ENCODE results near the gene DNAJB13. TPM values are rescaled to one million over a fixed set of nuclear protein-coding genes. Genes with fewer than 3 reads are reported as not detected.

Gene DNAJB13
- polyA plus RNA-seq, 1 donor from 2014 or later: not detected

DNA sequence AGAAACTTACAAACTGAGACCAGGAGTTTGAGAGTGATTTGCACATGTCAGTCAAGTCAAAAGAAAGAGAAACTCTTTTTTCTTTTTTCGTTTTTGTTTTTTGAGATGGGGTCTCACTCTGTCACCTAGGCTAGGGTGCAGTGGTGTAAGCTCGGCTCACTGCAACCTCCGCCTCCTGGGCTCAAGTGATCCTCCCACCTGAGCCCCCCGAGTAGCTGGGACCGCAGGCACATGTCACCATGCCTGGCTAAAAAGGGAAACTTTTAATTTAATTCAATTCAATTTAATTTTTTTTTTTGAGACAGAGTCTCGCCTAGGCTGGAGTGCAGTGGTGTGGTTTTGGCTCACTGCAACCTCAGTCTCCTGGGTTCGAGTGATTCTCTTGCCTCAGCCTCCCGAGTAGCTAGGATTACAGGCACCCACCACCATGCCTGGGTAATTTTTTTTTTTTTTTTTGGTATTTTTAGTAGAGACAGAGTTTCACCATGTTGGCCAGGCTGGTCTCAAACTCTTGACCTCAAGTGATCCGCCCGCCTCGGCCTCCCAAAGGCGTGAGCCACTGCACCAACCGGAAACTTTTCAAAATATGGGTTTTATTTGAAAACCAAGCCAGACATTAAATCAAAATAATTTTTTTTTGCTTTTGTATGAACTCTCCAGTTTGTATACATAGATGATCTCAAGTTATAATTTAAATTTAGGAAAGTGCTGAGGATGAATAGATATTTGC is 48.2 kb downstream of the DNAJB13 start (continued):
- TF ChIP-seq, protein P1, sequence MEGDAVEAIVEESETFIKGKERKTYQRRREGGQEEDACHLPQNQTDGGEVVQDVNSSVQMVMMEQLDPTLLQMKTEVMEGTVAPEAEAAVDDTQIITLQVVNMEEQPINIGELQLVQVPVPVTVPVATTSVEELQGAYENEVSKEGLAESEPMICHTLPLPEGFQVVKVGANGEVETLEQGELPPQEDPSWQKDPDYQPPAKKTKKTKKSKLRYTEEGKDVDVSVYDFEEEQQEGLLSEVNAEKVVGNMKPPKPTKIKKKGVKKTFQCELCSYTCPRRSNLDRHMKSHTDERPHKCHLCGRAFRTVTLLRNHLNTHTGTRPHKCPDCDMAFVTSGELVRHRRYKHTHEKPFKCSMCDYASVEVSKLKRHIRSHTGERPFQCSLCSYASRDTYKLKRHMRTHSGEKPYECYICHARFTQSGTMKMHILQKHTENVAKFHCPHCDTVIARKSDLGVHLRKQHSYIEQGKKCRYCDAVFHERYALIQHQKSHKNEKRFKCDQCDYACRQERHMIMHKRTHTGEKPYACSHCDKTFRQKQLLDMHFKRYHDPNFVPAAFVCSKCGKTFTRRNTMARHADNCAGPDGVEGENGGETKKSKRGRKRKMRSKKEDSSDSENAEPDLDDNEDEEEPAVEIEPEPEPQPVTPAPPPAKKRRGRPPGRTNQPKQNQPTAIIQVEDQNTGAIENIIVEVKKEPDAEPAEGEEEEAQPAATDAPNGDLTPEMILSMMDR (IDR thresholded peaks at IDR 0.05; ENCODE audit: poor library complexity, severe bottlenecking): no peak

DNA sequence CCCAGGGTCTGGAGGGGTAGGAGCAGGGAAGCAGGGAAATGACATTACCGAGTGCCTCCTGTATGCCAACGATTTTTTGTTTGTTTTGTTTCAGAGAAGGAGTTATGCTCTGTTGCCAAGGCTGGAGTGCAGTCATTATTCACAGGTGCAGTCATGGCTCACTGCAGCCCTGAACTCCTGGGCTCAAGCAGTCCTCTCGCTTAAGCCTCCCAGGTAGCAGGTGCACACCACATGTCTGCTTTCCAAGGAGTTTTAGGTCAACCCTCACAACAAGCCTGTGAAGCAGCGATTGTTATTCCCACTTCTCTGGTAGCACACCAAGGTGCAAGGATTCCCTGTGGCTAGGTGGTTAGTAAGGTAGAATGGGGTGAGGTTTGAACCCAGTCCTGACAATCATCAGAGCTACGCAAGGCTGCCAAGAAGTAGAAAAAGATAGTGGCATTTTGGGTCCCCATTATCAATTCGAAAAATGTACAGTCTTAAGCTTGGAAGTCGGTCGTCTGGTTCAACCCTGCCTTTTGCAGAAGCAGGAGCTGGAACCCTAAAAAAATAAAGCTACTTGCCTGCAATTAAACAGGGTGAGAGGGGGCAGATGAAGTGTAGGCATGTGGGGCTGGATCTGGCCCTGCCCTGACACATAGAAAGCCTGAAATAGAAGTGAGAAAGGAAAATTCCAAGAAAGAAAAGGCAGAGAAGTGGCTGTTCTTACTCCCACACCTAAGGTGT is 48.9 kb downstream of the DNAJB13 start:
- H3F3A ChIP-seq (ENCODE audit: insufficient read depth, low read length, poor library complexity, severe bottlenecking): no peaks in the 10 kb centered on the region
- no peaks in the 10 kb centered on the region for H4K20me1 ChIP-seq (ENCODE audit: insufficient read depth)
- H3K79me2 ChIP-seq (replicated peaks; ENCODE audit: insufficient read depth, low read length): no peaks in the 10 kb centered on the region
- no peak overlapping the region for H3K9ac ChIP-seq (ENCODE audit: low read length)
- TF ChIP-seq, protein P2, sequence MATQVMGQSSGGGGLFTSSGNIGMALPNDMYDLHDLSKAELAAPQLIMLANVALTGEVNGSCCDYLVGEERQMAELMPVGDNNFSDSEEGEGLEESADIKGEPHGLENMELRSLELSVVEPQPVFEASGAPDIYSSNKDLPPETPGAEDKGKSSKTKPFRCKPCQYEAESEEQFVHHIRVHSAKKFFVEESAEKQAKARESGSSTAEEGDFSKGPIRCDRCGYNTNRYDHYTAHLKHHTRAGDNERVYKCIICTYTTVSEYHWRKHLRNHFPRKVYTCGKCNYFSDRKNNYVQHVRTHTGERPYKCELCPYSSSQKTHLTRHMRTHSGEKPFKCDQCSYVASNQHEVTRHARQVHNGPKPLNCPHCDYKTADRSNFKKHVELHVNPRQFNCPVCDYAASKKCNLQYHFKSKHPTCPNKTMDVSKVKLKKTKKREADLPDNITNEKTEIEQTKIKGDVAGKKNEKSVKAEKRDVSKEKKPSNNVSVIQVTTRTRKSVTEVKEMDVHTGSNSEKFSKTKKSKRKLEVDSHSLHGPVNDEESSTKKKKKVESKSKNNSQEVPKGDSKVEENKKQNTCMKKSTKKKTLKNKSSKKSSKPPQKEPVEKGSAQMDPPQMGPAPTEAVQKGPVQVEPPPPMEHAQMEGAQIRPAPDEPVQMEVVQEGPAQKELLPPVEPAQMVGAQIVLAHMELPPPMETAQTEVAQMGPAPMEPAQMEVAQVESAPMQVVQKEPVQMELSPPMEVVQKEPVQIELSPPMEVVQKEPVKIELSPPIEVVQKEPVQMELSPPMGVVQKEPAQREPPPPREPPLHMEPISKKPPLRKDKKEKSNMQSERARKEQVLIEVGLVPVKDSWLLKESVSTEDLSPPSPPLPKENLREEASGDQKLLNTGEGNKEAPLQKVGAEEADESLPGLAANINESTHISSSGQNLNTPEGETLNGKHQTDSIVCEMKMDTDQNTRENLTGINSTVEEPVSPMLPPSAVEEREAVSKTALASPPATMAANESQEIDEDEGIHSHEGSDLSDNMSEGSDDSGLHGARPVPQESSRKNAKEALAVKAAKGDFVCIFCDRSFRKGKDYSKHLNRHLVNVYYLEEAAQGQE (IDR thresholded peaks at IDR 0.05; ENCODE audit: borderline replicate concordance): no peak
- TF ChIP-seq SMC3 (conservative IDR thresholded peaks at IDR 0.05; ENCODE audit: poor library complexity) (no peak), EP300 (conservative IDR thresholded peaks at IDR 0.05; ENCODE audit: poor library complexity, severe bottlenecking) (no peak), EZH2 (IDR thresholded peaks at IDR 0.05; ENCODE audit: borderline replicate concordance, insufficient read depth, low read length, poor library complexity, severe bottlenecking) (no peak), POLR2AphosphoS5 (IDR thresholded peaks at IDR 0.05) (no peak), RAD21 (conservative IDR thresholded peaks at IDR 0.05) (no peak), TAF1 (IDR thresholded peaks at IDR 0.05; ENCODE audit: low read depth) (no peak), MXI1 (conservative IDR thresholded peaks at IDR 0.05; ENCODE audit: poor library complexity, severe bottlenecking) (no peak)
- TF ChIP-seq, protein P1 (IDR thresholded peaks at IDR 0.05; ENCODE audit: poor library complexity, severe bottlenecking): no peak
- H3K9me2 ChIP-seq (ENCODE audit: insufficient read depth, low read length): no peaks in the 10 kb centered on the region
- no peaks in the 10 kb centered on the region for H3K9me3 ChIP-seq (ENCODE audit: low read length)
- no peak overlapping the region for H3K4me2 ChIP-seq (ENCODE audit: low read length)
- peaks cover 4% of the 10 kb centered on the region for H3K36me3 ChIP-seq (ENCODE audit: insufficient read depth, low read length)
- no peak overlapping the region for H2AFZ ChIP-seq (ENCODE audit: low read depth, low read length)
- no peak overlapping the region for H3K4me3 ChIP-seq (ENCODE audit: low read length)
- H3K27me3 ChIP-seq (ENCODE audit: insufficient read depth, low read depth, low read length): no peaks in the 10 kb centered on the region
- H3K27ac ChIP-seq (ENCODE audit: low read length): no peak overlapping the region
